HEK293 (cell line): ENCODE results near the gene GRIPAP1.

Source experiments
- EGR2 ChIP-seq: fragments of 450-650 bp; formaldehyde crosslinking; IDR thresholded peaks from 2 replicates; pipeline ENCODE4 v1.5.1; 2016; ENCODE audit warnings: low read depth, missing biosample characterization, missing genetic modification characterization
- GLI2 ChIP-seq: fragments of 450-650 bp; formaldehyde crosslinking; IDR thresholded peaks from 2 replicates; pipeline ENCODE4; 2017; ENCODE audit warnings: missing biosample characterization, missing genetic modification characterization, low read depth, borderline replicate concordance
- INSM2 ChIP-seq: fragments of 450-650 bp; formaldehyde crosslinking; IDR thresholded peaks from 2 replicates; pipeline ENCODE4 v1.5.1; 2016; ENCODE audit warnings: missing biosample characterization, missing genetic modification characterization
- KLF8 ChIP-seq: fragments of 450-650 bp; formaldehyde crosslinking; IDR thresholded peaks from 2 replicates; pipeline ENCODE4 v1.5.1; 2016; ENCODE audit warnings: missing biosample characterization, missing genetic modification characterization
- TSHZ1 ChIP-seq: fragments of 450-650 bp; formaldehyde crosslinking; IDR thresholded peaks from 2 replicates; pipeline ENCODE4 v1.5.1; 2016; ENCODE audit warnings: missing biosample characterization, missing genetic modification characterization, borderline replicate concordance
- ZBTB17 ChIP-seq: fragments of 450-650 bp; formaldehyde crosslinking; IDR thresholded peaks from 2 replicates; pipeline ENCODE4 v1.5.1; 2016; ENCODE audit warnings: missing biosample characterization, missing genetic modification characterization
- ZBTB21 ChIP-seq: fragments of 450-650 bp; formaldehyde crosslinking; IDR thresholded peaks from 2 replicates; pipeline ENCODE4 v1.5.1; 2017; ENCODE audit warnings: missing biosample characterization, missing genetic modification characterization
- ZEB2 ChIP-seq: fragments of 450-650 bp; formaldehyde crosslinking; IDR thresholded peaks from 2 replicates; pipeline ENCODE4 v1.5.1; 2016; ENCODE audit warnings: missing biosample characterization, missing genetic modification characterization
- ZNF184 ChIP-seq: fragments of 450-650 bp; IDR thresholded peaks from 2 replicates; pipeline ENCODE4 v1.5.1; 2018; ENCODE audit warnings: missing biosample characterization, mild to moderate bottlenecking, missing genetic modification characterization
- ZNF202 ChIP-seq: fragments of 450-650 bp; formaldehyde crosslinking; IDR thresholded peaks from 2 replicates; pipeline ENCODE4 v1.5.1; 2016; ENCODE audit warnings: missing biosample characterization, missing genetic modification characterization, borderline replicate concordance
- ZNF529 ChIP-seq: fragments of 450-650 bp; formaldehyde crosslinking; IDR thresholded peaks from 2 replicates; pipeline ENCODE4 v1.5.1; 2017; ENCODE audit warnings: missing genetic modification characterization, missing biosample characterization; ENCODE audit not compliant: insufficient replicate concordance
- ZNF530 ChIP-seq: fragments of 450-650 bp; formaldehyde crosslinking; IDR thresholded peaks from 2 replicates; pipeline ENCODE4 v1.5.1; 2016; ENCODE audit warnings: low read depth, missing biosample characterization, missing genetic modification characterization
- ZNF639 ChIP-seq: fragments of 450-650 bp; formaldehyde crosslinking; IDR thresholded peaks from 2 replicates; pipeline ENCODE4 v1.5.1; 2016; ENCODE audit warnings: missing biosample characterization, missing genetic modification characterization
- ZNF654 ChIP-seq: fragments of 450-650 bp; formaldehyde crosslinking; IDR thresholded peaks from 2 replicates; pipeline ENCODE4 v1.5.1; 2016; ENCODE audit warnings: low read depth, missing biosample characterization, missing genetic modification characterization
- ZNF660 ChIP-seq: fragments of 450-650 bp; IDR thresholded peaks from 2 replicates; pipeline ENCODE4 v1.5.1; 2018; ENCODE audit warnings: missing biosample characterization, mild to moderate bottlenecking, missing genetic modification characterization
- ZNF747 ChIP-seq: fragments of 450-650 bp; formaldehyde crosslinking; IDR thresholded peaks from 2 replicates; pipeline ENCODE4 v1.5.1; 2016; ENCODE audit warnings: missing biosample characterization, missing genetic modification characterization
- ZNF776 ChIP-seq: fragments of 450-650 bp; formaldehyde crosslinking; IDR thresholded peaks from 2 replicates; pipeline ENCODE4 v1.5.0; 2017; ENCODE audit warnings: missing biosample characterization, missing genetic modification characterization, borderline replicate concordance
- ZNF830 ChIP-seq: fragments of 450-650 bp; IDR thresholded peaks from 2 replicates; pipeline ENCODE4 v1.5.0; 2018; ENCODE audit warnings: missing biosample characterization, missing genetic modification characterization, low read depth, mild to moderate bottlenecking, moderate library complexity
- TF ChIP-seq, protein P1 (sequence below): fragments of 450-650 bp; formaldehyde crosslinking; IDR thresholded peaks from 2 replicates; pipeline ENCODE4 v1.5.1; 2017; ENCODE audit warnings: missing biosample characterization, missing genetic modification characterization

GRIPAP1 gene

GRCh38 chrX:49039598-49040375, 37.7 kb upstream of the GRIPAP1 start (continued):
- no peak; the same call in 1 of the 2 replicates for TF ChIP-seq TSHZ1 (tag by site-specific recombination)
- no peak for TF ChIP-seq ZNF747 (tag by site-specific recombination)
- no peak for TF ChIP-seq ZNF639
- TF ChIP-seq ZNF184 (tag by site-specific recombination) = no peak
- TF ChIP-seq ZNF202 = no peak
- TF ChIP-seq EGR2 = peak; percentile 86
- TF ChIP-seq ZNF530 (tag by site-specific recombination) = no peak
- TF ChIP-seq ZBTB21 (tag by site-specific recombination) = peak; percentile 57
- no peak for TF ChIP-seq INSM2 (tag by site-specific recombination)
- no peak for TF ChIP-seq ZNF776 (tag by site-specific recombination)
- peak; percentile 74 for TF ChIP-seq ZNF660 (tag by site-specific recombination)
- TF ChIP-seq ZNF830 (tag by site-specific recombination) = no peak
- TF ChIP-seq ZBTB17 (tag by site-specific recombination) = peak; percentile 52; the same call in 1 of the 2 replicates
- no peak for TF ChIP-seq ZNF529 (tag by site-specific recombination)
- TF ChIP-seq, protein P1, sequence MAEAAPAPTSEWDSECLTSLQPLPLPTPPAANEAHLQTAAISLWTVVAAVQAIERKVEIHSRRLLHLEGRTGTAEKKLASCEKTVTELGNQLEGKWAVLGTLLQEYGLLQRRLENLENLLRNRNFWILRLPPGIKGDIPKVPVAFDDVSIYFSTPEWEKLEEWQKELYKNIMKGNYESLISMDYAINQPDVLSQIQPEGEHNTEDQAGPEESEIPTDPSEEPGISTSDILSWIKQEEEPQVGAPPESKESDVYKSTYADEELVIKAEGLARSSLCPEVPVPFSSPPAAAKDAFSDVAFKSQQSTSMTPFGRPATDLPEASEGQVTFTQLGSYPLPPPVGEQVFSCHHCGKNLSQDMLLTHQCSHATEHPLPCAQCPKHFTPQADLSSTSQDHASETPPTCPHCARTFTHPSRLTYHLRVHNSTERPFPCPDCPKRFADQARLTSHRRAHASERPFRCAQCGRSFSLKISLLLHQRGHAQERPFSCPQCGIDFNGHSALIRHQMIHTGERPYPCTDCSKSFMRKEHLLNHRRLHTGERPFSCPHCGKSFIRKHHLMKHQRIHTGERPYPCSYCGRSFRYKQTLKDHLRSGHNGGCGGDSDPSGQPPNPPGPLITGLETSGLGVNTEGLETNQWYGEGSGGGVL = peak; percentile 92
- no peak; the same call in 1 of the 2 replicates for TF ChIP-seq KLF8 (tag by site-specific recombination)
- no peak for TF ChIP-seq ZNF654
- TF ChIP-seq ZEB2 (tag by site-specific recombination) = peak; percentile 40; the same call in 1 of the 2 replicates
- no peak for TF ChIP-seq GLI2 (tag by site-specific recombination)
